ENCODE results near the gene PEX7.
A peak's percentile ranks its signal among the peaks of the same experiment; 100 is the strongest.

Gene PEX7

DNA sequence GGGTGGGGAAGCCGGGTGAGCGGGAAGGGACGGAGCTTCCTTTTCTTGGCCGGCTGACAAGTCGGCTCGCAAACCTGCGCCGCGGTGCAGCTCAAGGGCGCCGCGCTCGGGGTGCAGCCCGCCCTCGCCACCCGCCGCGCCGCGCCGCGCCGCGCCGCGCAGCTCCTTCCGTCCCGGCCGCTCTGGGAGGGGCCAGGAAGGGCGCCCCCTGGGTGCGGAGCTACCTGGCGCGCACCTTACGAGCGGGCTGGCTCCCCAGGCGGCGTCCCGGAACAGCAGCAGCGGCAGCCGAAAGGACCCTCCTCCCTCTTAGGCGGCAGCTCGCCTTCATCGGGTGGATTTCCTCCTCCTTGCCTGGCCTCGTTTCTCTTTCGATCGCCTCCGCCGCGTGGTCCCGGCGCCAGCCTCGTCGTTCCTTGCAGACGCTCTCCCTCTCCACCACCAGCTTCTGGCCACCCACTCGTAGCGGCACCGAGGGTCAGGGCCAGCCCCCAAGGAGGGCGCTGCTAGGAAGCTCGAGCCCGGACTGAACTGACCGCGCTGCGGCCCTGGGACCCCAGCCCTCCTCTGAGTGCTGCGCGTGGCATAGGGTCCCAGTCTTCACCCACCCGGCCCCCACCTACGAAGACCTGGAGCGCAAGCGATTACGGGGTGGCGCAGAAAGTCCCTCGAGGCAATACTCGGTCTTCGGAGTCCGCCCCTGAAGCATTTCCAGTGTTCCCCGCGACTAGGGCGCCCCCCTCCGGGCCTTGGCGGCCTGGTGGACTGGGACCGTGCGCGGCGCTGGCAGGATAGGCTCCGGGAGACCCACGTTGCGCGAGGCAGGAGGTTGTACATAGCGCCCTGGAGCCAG, 29.8 kb upstream of the PEX7 start, which contains the start of gene MAP3K5:
MAP3K5 (minus strand) TSS at position 68 of the 853 bp plus-strand sequence. CDS start 320 bp downstream, outside the sequence.
- peaks cover 3% of the 10 kb centered on the region for H3K9me3 Mint-ChIP-seq
- no peaks in the 10 kb centered on the region for H3K36me3 Mint-ChIP-seq (ENCODE audit: low read depth)
- peaks cover 39% of the 10 kb centered on the region for H3K27me3 Mint-ChIP-seq (ENCODE audit: low read depth)
- TF ChIP-seq, protein P1, sequence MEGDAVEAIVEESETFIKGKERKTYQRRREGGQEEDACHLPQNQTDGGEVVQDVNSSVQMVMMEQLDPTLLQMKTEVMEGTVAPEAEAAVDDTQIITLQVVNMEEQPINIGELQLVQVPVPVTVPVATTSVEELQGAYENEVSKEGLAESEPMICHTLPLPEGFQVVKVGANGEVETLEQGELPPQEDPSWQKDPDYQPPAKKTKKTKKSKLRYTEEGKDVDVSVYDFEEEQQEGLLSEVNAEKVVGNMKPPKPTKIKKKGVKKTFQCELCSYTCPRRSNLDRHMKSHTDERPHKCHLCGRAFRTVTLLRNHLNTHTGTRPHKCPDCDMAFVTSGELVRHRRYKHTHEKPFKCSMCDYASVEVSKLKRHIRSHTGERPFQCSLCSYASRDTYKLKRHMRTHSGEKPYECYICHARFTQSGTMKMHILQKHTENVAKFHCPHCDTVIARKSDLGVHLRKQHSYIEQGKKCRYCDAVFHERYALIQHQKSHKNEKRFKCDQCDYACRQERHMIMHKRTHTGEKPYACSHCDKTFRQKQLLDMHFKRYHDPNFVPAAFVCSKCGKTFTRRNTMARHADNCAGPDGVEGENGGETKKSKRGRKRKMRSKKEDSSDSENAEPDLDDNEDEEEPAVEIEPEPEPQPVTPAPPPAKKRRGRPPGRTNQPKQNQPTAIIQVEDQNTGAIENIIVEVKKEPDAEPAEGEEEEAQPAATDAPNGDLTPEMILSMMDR (IDR thresholded peaks at IDR 0.05; ENCODE audit: unreplicated experiment in 3 of 3) = peak; percentile 65 to 86 (median 66)
- H3K4me1 Mint-ChIP-seq = peaks cover 17% of the 10 kb centered on the region
- peak within 1 kb of the TSS; percentile 51 to 81 (median 56) for H3K27ac Mint-ChIP-seq
- peak within 1 kb of the TSS; percentile 94 to 96 (median 94) for H3K4me3 Mint-ChIP-seq

DNA sequence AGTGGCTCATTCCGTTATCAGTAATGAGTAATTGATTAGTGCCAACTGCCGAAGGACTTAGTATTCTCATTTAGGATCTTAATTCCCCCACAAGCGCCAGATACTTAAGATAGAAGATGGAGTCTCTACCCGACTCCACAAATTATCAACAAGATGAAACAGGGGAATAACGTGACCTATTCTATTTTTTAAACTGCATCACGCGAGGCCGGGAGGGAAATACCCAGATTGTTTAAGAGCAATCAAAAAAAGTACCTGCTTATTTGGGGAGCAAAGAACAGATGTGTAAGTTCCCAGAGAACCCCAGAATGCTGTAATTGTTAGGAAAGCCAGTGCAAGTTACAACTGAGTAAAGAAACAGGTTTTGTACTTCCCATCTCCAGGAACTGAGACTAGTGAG, 29.0 kb upstream of the PEX7 start:
- Mint-ChIP-seq H3K36me3 (ENCODE audit: low read depth) (no peaks in the 10 kb centered on the region), H3K4me1 (peaks cover 17% of the 10 kb centered on the region)

DNA sequence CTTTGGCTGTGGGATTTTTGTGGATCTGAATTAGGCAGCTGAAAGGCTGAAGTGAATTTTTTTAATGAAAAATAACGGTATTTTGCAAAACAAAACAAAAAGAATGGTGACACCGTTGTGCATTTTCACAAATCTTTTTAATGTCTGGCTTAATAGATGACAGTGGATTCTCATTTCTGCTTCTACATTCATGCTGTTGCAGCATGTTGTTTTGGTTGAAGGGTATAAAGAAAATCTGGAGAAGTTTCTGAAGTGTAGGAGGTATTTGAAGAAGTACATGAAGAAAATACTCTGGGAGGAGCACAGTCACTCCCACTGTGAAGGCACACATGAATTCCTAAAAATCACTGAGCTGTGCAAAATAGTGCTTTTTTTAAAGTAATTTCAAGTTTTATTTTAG, 27.0 kb upstream of the PEX7 start:
- Mint-ChIP-seq H3K9me3 (peaks cover 6% of the 10 kb centered on the region), H3K4me3 (peak overlapping the region in 1 of 3 experiments; percentile 33), H3K36me3 (ENCODE audit: low read depth) (no peaks in the 10 kb centered on the region), H3K27me3 (ENCODE audit: low read depth) (peaks cover 22% of the 10 kb centered on the region), H3K27ac (peak overlapping the region in 1 of 3 experiments; percentile 64), H3K4me1 (peaks cover 16% of the 10 kb centered on the region)
- TF ChIP-seq, protein P1 (IDR thresholded peaks at IDR 0.05; ENCODE audit: unreplicated experiment in 3 of 3) = no peak

More for the DNA sequence above, 29.0 kb upstream of the PEX7 start:
- Mint-ChIP-seq H3K27ac (no peak overlapping the region), H3K4me3 (peak overlapping the region; percentile 94 to 96 (median 94)), H3K9me3 (peaks cover 6% of the 10 kb centered on the region), H3K27me3 (ENCODE audit: low read depth) (peaks cover 33% of the 10 kb centered on the region)
- TF ChIP-seq, protein P1 (IDR thresholded peaks at IDR 0.05; ENCODE audit: unreplicated experiment in 3 of 3) = no peak

DNA sequence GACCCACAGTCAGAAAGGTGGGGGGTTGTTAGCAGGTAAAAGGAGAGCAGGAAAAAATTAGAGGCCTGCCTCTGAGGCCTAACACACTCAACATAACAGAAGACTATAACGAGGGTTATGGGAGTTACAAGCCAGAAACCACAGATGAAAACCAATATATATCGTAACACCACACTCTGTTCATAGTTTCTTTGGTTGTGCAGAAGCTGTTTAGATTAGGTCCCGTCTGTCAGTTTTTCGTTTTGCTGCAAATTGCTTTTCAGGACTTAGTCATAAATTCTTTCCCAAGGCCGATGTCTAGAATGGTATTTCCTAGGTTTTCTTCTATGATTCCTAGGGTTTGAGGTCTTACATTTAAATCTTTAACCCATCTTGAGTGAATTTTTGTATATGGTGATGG, 26.4 kb upstream of the PEX7 start:
- Mint-ChIP-seq H3K27ac (peak overlapping the region in 1 of 3 experiments; percentile 64), H3K4me1 (peaks cover 12% of the 10 kb centered on the region), H3K36me3 (ENCODE audit: low read depth) (no peaks in the 10 kb centered on the region), H3K9me3 (peaks cover 6% of the 10 kb centered on the region), H3K4me3 (no peak overlapping the region), H3K27me3 (ENCODE audit: low read depth) (peaks cover 16% of the 10 kb centered on the region)
- TF ChIP-seq, protein P1 (IDR thresholded peaks at IDR 0.05; ENCODE audit: unreplicated experiment in 3 of 3) = no peak

DNA sequence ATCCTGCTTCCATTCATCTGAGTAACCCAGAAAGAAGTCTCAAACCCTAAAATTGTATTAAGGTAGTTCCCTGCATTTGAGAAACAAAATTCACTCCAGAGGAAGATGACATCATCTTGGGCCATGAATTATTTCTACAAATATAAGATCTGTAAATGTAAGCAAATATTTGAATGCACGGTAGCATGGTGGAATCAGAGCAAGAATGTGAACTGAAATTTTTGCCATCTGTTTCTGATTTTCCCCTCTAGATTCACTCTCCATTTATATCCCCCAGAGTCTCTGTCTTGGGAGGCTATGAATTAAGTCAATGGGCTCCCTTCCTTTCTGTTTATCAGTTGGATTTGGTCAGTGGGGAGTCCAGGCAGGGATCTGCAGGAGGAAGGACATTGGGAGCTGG, 24.3 kb upstream of the PEX7 start:
- Mint-ChIP-seq H3K27me3 (ENCODE audit: low read depth) (peaks cover 5% of the 10 kb centered on the region), H3K9me3 (peaks cover 6% of the 10 kb centered on the region), H3K4me3 (no peak overlapping the region), H3K27ac (no peak overlapping the region), H3K4me1 (peaks cover 5% of the 10 kb centered on the region), H3K36me3 (ENCODE audit: low read depth) (no peaks in the 10 kb centered on the region)
- TF ChIP-seq, protein P1 (IDR thresholded peaks at IDR 0.05; ENCODE audit: unreplicated experiment in 3 of 3) = no peak

Measured in nephron (organoid).